Stimulated activated CD8-positive, alpha-beta memory T cell treated with anti-CD3 and anti-CD28 coated beads, Interleukin-15, amount 100 ng/mL, for 1 hour (primary cell): ENCODE measurements around the gene GPATCH1.

Experiments
- DNase-seq: peaks from one replicate; pipeline ENCODE4 v3.0.0-alpha.2; 2020; ENCODE audit warnings: low read depth

The GPATCH1 gene

DNA sequence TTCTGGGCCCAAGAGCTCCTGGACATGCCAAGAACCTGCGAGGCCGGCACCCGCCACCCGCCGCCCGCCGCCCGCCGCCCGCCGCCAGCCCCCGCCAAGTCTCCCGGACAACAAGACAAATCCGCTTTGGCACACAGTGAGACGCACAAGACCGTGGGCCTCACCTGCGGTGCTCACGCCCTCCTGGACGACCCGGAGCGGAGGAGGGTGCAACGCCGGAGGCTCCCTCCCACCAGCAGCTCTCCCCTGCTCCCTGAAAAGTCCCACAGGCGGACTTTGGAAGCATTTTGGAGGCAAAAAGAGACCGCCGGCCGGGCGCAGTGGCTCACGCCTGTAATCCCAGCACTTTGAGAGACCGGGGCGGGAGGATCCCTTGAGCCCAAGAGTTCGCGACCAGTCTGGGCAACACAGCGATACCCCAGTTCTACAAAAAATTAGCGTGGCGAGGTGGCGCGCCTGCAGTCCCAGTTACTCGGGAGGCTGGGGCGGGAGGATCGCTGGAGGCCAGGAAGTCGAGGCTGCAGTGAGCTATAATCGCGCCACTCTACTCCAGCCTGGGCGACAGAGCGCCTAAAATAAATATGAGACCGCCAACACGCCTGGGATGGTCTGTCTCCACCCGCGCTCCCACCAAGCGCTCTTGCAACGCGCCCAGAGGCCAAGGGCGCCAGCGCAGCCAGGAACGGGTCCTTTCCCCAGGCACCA lies 17.1 kb upstream of the GPATCH1 start:
- no peak for DNase-seq

DNA sequence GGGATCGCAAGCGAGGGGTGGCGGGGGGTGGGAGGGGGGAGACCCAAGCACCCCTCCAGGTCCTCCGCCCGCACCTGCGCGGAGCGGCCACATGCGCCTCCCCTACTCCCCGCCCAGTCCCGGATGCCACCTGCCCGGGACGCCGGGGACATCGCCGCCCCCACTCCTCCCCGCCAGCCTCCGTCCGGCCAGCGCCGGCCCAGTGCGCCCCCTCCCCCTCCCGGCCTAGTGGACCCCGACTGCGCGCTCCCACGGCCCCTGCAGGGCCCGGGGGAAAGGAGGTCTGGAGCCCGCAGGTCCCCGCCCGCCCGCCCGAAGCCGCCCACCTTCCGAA lies 16.6 kb upstream of the GPATCH1 start:
- DNase-seq, result no peak

DNA sequence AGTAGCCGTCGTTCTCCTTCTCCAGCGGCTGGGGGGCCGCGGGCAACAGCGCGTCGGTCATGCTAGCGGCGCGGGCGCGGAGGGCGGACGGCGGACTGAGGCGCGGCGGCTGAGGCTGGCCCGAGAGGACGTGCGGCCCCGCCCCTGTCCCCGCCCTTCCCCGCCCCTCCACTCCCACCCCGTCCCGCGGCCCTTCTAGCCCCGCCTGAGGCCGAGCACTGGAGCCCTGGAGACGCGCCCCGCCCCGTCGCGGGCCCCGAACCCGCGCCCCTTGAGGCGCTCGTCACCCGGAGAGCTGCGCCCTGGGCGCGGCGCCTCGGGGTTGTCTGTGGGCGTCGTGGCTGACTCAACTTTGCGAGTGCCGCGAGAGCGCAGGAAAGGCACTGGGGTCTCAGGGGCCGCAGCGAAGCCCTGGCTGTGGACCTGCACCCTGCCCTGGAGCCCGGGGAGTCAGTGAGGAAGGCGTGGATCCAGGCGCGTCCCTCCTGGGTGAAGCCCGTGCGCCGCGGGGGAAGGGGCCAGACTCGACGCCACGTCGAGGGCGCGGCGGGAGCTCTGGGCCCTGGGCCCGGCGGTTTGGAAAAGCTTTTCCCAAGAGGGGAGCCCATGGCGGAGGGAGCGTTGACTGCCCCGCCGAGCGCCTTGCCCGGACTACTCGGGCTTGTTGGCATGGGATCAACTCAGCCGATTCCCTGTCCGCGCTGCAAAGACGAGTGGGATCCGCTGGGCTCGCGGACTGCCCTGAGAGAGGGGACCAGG lies 16.0 kb upstream of the GPATCH1 start, which contains the start of gene RHPN2:
TSS of gene RHPN2 (minus strand) at position 97 of the 759 bp plus-strand sequence. CDS start at position 61, 36 bp downstream.
- no peak for DNase-seq

DNA sequence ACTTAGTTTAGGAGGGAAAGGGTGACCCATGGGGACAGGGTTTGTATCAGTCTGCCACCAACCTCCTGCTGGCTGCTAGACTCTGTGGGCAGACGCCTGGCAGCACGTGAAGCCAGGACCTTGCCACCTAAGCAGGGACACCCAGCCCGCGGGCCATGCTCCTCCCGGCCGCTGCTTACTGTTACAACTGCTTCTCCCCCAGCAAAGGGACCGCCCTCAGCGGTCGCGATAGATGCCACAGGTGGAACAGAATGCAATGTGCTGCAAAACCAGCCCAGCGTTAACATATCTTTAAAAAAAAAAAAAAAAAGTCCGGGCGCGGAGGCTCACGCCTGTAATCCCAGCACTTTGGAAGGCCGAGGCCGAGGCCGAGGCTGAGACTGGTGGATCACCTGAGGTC lies 14.4 kb upstream of the GPATCH1 start:
- no peak for DNase-seq

DNA sequence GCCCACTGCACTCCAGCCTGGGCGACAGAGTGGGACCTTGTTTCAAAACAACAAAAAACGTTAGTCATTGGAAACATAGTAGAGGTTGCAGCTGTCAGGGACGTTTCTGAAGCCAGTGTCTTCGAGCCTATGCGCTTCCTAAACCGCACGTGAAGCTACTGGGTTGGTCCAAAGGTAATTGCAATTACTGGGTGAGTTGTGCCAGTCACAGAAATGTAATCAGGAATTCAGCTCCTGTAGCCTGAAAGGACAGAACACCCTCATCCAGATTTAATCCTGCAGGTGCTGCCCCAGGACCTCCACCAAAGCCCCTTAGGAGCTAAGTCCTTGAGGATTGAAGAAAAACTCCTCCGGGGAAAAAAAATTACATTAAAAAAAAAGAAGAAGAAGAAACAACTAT lies 13.9 kb upstream of the GPATCH1 start:
- DNase-seq, result no peak

DNA sequence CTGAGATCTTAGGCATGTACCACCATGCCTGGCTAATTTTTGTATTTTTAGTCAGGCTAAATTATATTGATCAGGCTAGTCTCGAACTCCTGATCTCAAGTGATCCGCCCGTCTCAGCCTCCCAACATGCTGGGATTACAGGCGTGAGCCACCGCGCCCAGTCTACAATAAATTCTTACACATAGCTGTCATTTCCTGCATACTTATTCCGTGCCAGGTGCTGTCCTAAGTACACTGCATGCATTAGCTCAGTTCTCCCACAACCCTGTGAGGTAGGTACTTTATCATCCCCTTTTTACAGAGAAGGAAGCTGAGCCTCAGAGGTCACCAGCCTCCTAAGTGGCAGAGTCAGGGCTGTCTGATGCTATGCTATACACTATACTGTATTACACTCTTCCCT lies 9.1 kb upstream of the GPATCH1 start:
- no peak for DNase-seq

DNA sequence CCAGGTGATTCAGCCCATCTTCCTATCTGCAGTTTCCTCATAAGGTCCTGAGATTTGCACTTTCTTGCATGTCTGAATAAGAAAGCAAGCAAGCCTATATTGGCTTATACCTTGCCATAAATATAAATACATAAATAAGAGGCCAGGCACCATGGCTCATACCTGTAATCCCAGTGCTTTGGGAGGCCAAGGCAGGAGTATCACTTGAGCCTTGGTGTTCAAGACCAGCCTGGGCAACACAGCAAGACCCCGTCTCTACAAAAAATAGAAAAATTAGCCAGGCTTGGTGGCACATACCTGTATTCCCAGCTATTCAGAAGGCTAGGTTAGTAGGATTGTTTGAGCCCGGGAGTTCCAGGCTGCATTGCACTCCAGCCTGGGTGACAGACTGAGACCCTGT lies 5.5 kb upstream of the GPATCH1 start:
- no peak for DNase-seq

DNA sequence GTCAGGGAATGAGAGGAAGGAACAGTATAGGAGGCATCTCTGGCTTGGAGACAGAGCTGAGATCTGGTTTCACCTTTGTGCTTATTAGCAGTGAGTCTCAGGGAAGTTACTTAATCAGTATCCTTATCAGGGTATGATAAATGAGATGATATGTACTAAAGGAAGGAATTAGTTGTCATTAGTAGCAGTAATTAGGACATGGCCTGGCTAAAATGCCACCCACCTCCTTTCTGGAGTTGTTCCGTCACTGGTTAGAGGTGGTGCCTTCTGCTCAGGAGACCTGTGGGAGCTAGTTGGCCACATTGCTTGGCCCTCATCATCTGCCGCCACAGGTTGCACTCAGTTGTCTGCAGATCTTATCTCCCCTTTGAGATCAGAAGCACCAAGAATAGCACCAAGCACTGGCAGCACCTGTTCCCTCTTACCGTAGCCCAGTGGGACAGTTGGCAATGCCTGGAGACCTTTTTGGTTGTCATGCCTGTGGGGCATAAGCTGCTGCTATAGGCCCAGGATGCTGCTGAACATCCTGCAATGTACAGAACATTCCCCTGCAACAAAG lies 4.7 kb downstream of the GPATCH1 start:
- DNase-seq, result no peak

DNA sequence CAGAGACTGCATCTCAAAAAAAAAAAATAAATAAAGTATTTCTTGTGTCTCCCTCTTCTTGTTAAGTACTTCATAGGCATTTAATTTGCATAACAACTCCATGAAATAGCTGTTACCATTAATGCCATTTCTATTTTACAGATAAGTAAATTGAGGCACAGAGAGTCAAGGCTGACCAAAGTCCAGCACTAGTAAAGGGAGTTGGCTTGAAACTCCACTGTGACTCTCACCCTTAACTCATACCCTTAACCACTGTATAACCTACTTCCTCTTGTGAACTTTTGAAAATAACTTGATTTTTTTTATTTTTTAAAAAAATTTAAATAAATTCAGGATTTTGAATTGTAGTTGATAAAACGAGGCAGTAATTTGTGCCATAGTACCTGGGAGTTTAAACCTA lies 6.0 kb downstream of the GPATCH1 start:
- DNase-seq, result no peak

DNA sequence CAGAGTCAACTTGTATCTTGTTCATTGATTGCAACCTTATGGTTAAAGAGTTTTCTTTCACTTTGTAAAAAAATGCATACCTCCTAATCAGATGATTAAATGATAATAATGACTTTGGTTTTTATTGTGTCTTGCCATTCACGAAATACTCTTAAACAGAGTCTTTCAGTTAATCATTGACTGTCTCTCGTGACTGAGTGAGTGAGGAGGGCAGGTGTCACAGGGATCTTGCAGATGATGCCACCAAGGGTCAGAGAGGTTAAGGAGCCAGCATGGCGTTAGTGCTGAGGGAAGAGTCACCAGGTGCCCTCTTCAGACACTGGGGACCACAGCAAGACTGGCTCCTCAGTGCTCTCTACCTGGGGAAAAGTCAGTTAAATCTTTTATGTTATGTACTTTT lies 8.0 kb downstream of the GPATCH1 start:
- no peak for DNase-seq

DNA sequence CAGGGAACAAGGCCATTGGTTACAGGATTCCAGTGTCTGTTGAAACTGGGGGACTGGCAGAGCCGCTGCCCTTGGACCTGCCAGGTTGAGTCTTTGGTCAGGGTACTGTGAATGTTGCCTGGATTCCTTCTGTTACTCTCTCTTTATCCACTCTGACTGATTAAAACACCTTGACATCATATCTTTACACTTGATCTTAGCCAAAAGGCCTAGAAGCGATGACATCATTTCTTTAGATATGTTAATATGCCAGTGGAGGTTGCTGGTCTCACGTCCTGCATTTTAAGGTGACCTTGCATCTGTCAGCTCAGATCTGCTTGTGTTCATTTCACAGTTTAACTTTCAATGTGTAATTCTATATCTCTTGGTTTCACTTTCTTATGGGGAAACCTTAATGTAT lies 9.2 kb downstream of the GPATCH1 start:
- no peak for DNase-seq

DNA sequence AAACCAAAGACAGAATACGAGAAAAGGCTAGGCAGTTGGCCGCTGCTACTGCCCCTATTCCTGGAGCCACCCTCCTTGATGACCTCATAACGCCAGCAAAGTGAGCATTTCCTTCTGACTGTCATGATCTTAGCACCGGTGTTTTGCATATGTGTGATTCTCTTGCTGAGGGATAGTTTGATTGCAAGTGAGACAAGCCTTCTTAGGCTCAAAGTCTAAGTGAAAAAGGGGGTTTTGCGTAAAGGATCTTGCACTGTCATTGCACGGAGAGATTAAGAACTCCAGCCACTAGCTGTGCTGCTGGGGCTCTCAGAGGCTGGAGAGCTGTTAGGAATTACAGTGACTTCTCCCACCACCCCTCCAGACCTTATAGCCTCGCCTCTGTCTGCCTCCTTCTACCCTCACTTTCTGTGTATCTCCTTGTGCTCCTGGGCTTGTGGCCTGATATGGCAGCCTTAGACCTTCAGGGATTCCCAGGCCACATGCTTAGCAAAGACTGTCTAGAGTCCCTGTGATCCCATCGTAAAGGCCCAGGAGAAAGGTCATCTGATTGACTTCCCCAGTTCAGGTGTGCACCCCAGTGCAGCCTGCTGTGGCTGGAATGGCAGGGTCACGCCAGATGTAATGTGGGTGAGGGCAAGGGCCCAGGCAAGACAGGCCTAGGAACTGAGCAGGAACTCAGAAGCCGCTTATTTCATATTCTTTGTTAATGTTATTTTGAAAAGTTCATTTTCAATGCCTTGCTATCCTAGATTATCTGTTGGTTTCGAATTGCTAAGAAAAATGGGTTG lies 12.6 kb downstream of the GPATCH1 start:
- DNase-seq, result no peak

DNA sequence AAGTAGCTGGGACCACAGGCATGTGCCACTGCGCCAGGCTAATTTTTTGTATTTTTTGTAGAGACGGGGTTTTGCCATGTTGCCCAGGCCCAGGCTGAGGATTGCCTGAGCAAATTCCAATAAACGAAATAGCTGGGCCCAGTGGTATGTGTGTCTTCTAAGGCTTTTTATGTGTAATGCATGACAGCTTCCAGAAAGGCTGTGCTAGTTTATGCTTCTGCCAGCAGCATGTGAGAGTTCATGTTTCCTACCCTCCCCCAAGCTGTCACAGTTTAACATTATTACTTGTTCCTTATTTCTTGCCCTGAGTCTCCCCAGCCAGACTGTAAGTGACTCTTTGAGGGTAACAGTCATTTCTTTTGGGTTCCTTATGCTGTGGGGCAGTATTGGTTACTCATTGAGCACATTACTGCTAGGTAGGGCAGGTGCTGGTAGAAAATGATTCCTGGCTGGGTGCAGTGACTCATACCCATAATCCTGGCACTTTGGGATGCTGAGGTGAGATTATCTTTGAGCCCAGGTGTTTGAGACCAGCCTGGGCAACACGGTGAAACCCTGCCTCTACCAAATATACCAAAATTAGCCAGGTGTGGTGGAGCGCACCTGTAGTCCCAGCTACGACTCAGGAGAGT lies 13.6 kb downstream of the GPATCH1 start:
- no peak for DNase-seq

DNA sequence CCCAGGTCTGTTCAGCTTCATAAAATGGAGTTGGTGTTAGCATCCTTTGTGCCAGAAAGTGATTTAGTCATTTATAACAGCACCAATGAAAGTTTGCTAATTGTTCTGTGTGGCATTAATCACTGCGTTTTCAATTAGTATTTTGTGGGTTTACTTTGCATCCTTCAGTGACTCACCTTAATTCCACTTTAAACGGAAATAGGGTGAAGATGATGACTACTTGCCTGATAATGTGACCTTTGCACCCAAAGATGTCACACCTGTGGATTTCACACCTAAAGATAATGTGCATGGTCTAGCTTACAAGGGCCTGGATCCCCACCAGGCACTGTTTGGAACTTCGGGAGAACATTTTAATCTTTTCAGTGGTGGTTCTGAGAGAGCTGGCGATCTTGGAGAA lies 15.0 kb downstream of the GPATCH1 start:
- DNase-seq, result no peak

DNA sequence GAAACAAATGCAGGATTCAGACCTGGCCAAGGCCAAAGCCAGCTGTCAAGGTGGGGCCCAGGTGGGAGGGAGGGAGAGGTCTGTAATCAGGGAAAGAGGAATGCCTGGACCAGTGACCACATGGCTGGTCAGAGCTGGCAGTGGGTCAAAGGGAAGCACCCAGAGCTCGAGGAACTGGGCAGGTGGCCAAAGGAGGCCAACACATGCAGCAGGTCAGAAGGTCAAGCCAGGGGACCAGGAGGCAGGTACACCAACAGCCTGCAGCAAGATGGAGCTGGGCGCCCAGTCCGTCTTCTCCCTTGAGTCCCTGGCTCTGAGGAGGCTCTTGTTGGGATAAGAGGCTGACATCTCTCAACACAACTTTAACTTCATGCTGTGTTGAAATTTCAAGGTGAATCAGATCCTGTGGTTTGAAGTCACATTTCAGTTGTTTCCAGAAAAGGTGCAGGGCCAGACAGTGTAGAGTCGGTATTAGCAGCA lies 17.1 kb downstream of the GPATCH1 start:
- no peak for DNase-seq

DNA sequence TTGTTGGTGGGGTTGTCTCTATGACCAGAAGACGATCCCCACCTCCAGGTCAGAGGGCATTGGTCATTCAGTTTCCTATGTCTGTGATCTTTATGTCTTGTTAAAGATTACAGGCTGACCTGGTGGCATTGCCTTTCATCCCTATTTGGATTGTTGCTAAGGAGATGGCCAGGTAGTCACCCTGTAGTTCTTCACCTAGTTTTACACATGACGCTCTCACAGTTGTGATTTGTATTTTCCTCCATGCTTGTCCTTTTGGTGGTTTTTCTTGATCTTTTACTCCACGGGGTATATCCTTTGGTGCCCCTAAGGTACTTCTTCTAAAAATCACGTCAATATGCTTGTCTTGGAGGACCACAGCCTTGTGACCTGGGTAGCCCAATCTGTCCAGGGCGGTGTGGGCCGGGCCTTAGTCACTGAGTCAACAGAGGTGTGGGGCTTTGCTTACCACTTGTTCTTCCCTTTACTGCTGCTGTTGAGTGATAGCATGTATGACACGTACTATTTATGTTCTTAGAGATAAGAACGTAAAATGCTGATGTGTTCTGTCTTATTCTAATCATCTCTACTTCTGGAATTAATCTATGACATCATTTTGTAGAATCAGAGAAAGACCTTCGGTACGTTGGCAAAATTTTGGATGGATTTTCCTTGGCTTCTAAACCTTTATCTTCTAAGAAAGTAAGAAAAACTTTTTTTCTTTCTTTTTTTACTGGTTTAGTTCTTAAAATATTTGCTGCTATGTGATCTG lies 20.1 kb downstream of the GPATCH1 start:
- DNase-seq, result no peak

DNA sequence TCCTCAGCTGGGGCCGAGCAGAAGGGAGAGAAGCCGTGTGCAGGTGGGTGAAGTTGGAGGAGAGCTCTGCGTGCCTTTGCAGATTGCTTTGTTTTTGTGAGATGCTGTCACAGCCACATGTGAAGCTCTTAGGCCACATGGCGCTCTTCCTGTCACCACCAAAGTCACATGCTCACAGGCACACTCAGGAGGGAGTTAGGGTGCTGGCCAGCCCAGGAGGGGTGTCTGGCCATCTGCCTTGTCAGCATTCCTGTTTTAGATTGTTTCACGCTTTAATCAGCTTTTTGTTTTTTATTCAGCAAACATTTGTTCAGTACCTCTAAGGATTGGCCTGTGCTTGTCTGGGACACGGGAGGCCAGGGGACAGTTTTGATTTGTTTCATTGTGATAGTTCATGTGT lies 21.9 kb downstream of the GPATCH1 start:
- no peak for DNase-seq

DNA sequence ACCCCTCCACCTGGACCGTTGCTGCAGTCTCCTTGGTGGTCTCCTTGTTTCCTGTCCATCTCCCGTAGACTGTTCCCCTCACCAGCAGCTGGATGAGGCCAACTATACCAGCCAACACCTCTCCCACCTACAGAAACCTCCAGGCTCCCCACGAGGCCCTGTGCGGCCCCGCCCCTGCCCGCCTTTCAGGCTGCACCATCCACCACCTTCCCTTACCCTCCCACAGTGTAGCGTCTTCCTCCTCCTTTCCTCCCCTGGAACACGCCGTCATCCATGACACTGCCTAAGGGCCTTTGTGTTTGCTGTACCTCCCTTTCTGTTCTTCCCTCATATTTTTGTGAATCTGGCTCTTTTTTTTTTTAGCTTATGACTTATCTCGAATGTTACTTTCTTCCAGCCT lies 27.2 kb downstream of the GPATCH1 start:
- no peak for DNase-seq

DNA sequence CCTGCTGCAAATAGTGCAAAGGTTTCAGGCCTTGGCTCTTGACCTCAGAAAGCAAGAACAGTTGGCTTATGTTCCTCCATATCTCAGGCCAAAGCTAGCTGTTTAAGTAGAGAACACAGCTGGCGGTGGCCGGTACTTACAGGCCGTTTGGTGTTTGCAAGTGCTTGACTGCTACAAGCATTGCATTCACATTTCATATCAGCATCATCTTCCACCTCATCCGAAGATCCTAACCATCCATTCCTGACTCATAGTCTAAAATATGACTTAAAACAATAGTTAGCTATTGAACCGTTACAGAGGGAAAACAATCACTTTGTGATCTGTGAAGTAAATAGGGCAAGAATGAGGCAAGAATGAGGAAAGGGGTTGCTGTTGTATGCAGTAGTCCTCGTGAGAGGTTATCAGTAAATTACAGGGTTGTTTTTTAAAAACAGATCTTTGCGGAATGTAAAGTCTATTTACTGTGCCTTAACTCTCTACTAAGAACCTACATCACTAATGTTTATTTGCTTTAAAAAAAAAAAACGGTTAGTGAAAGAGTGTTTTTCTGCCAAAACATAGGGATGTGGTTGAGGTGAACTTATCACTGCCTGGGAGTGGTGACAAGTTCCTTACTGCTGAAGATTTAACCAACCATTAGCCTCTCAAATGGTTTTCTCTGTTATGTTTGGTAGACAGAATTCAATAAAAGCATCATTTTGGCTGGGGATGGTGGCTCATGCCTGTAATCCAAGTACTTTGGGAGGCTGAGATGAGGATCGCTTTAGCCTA lies 29.3 kb downstream of the GPATCH1 start:
- DNase-seq, result no peak

DNA sequence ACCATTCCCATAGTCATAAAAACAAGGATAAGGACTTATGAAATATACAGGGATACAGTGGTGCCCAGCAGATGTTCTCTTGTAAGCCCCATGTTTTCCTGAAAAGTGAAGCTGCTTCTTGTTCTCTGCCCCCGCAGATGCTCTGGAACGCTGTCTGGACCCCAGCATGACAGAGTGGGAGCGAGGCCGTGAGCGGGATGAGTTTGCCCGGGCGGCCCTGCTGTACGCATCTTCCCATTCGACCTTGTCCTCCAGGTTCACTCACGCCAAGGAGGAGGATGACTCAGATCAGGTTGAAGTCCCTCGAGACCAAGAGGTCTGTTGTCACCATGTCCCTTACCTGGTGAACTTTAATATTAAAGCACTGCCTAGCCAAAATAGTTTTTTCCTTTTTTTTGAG lies 30.6 kb downstream of the GPATCH1 start:
- no peak for DNase-seq

DNA sequence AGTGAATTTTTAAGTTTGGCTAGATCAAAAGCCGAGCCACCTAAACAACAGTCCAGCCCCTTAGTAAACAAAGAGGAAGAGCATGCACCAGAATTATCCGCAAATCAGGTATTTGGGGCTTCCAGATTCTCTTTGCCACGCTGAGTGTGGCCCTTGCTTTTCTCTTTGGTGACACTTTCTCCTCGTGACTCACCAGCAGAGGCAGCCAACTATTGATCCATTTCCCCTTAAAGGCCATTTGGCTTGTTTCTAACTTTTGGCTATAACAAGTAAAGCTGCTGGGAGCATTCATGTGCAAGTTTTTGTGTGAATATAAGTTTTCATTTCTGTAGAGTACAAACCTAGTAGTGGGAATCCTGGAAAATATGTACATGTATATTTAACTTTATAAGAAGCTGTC lies 33.3 kb downstream of the GPATCH1 start:
- DNase-seq, result no peak
